ENCODE measurements around the gene ERC2.

Gene ERC2

DNA sequence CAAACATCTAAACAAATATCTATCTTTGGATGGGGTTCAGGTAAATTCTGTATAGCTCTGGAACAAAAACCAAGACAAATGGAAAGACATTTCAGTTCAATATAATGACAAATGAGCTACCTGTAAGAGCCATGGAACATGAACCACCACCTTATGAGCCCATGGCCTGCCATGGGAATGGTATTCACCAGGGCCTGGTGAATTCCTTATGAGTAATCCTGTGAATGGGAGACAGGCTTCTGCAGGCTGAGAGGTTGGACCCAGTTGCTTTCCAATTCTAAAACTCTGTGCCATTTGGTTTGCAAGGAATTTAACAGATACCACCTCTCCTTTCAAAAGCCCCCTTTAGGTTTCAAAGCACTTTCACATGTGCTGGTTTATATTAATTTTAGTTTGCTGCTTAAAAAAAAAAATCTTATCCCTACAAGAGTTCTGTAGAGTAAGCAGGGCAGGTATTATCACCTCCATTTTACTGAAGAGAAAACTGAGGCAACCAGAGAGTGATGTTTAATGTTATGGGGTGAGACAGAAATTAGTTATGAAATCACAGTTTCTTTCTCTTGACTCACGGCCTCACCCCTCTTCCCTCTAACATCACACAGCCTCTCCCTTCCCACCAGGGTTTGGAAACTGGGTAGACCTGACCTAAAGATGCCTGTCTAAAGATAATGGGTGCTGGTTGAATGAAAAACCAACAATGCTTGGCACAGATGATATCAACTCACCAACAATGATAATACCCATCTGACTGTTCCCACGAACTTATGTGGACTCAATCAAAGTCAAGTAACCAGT lies 583.6 kb downstream of the ERC2 start (continued):
- TF ChIP-seq, protein P1, sequence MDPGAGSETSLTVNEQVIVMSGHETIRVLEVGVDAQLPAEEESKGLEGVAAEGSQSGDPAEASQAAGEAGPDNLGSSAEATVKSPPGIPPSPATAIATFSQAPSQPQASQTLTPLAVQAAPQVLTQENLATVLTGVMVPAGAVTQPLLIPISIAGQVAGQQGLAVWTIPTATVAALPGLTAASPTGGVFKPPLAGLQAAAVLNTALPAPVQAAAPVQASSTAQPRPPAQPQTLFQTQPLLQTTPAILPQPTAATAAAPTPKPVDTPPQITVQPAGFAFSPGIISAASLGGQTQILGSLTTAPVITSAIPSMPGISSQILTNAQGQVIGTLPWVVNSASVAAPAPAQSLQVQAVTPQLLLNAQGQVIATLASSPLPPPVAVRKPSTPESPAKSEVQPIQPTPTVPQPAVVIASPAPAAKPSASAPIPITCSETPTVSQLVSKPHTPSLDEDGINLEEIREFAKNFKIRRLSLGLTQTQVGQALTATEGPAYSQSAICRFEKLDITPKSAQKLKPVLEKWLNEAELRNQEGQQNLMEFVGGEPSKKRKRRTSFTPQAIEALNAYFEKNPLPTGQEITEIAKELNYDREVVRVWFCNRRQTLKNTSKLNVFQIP (CRISPR knock-in tag; IDR thresholded peaks at IDR 0.05; ENCODE audit: borderline replicate concordance, low read depth) = no peak

DNA sequence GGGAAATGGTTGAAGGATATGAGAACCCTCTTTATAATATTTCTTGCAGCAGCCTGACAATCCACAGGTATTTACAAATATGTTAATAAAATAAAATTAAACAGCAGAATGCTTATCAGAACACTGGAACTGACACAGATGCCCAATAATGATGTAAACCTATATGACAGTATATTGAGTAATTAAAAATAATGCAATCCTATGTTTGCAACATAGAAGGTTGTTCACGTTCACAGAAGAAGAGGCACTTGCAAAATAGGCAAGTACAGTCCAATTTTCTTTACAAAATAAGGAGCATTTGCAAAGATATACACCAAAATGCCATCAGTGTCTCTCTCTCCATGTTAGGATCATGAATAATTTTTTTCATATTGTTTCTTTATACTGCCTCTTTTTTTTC lies 584.2 kb downstream of the ERC2 start:
- TF ChIP-seq, protein P2, sequence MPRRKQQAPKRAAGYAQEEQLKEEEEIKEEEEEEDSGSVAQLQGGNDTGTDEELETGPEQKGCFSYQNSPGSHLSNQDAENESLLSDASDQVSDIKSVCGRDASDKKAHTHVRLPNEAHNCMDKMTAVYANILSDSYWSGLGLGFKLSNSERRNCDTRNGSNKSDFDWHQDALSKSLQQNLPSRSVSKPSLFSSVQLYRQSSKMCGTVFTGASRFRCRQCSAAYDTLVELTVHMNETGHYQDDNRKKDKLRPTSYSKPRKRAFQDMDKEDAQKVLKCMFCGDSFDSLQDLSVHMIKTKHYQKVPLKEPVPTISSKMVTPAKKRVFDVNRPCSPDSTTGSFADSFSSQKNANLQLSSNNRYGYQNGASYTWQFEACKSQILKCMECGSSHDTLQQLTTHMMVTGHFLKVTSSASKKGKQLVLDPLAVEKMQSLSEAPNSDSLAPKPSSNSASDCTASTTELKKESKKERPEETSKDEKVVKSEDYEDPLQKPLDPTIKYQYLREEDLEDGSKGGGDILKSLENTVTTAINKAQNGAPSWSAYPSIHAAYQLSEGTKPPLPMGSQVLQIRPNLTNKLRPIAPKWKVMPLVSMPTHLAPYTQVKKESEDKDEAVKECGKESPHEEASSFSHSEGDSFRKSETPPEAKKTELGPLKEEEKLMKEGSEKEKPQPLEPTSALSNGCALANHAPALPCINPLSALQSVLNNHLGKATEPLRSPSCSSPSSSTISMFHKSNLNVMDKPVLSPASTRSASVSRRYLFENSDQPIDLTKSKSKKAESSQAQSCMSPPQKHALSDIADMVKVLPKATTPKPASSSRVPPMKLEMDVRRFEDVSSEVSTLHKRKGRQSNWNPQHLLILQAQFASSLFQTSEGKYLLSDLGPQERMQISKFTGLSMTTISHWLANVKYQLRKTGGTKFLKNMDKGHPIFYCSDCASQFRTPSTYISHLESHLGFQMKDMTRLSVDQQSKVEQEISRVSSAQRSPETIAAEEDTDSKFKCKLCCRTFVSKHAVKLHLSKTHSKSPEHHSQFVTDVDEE (CRISPR knock-in tag; IDR thresholded peaks at IDR 0.05) = no peak
- TF ChIP-seq ARNTL (CRISPR knock-in tag; IDR thresholded peaks at IDR 0.05; ENCODE audit: borderline replicate concordance, low read depth) (no peak), ZNF565 (CRISPR knock-in tag; conservative IDR thresholded peaks at IDR 0.05; ENCODE audit: low read depth) (no peak), TCF4 (CRISPR knock-in tag; IDR thresholded peaks at IDR 0.05; ENCODE audit: borderline replicate concordance) (no peak), ESRRG (CRISPR knock-in tag; IDR thresholded peaks at IDR 0.05) (no peak), BACH2 (CRISPR knock-in tag; IDR thresholded peaks at IDR 0.05; ENCODE audit: borderline replicate concordance) (no peak), SNAI2 (CRISPR knock-in tag; IDR thresholded peaks at IDR 0.05) (no peak), ZFP3 (CRISPR knock-in tag; IDR thresholded peaks at IDR 0.05) (no peak), RARB (CRISPR knock-in tag; IDR thresholded peaks at IDR 0.05) (no peak)
- no peak for ATAC-seq

DNA sequence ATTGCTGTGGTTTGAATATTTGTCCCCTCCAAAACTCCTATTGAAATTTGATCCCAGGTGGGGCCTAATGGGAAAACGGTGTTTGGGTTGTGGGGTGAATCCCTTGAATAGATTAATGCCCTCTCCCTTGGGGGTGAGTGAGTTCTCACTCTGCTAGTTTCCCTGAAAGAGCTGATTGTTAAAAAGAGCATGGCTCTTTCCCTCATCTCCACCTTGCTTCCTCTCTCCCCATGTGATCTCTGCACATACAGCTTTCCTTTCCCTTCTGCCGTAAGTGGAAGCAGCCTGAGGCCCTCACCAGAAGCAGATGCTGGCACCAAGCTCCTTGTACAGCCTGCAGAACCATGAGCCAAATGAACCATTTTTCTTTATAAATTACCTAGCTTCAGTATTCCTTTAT lies 586.3 kb downstream of the ERC2 start:
- no peak for TF ChIP-seq CSDC2 (CRISPR knock-in tag; IDR thresholded peaks at IDR 0.05)
- TF ChIP-seq ISL1 (CRISPR knock-in tag; IDR thresholded peaks at IDR 0.05) = no peak
- TF ChIP-seq BACH2 (CRISPR knock-in tag; IDR thresholded peaks at IDR 0.05; ENCODE audit: borderline replicate concordance) = no peak
- TF ChIP-seq, protein P3, sequence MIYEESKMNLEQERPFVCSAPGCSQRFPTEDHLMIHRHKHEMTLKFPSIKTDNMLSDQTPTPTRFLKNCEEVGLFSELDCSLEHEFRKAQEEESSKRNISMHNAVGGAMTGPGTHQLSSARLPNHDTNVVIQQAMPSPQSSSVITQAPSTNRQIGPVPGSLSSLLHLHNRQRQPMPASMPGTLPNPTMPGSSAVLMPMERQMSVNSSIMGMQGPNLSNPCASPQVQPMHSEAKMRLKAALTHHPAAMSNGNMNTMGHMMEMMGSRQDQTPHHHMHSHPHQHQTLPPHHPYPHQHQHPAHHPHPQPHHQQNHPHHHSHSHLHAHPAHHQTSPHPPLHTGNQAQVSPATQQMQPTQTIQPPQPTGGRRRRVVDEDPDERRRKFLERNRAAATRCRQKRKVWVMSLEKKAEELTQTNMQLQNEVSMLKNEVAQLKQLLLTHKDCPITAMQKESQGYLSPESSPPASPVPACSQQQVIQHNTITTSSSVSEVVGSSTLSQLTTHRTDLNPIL (CRISPR knock-in tag; IDR thresholded peaks at IDR 0.05; ENCODE audit: low read depth) = no peak
- TF ChIP-seq PPARA (CRISPR knock-in tag; IDR thresholded peaks at IDR 0.05; ENCODE audit: borderline replicate concordance) = no peak
- no peak for TF ChIP-seq TCF4 (CRISPR knock-in tag; IDR thresholded peaks at IDR 0.05; ENCODE audit: borderline replicate concordance)
- TF ChIP-seq ARNTL (CRISPR knock-in tag; IDR thresholded peaks at IDR 0.05; ENCODE audit: borderline replicate concordance, low read depth) = no peak
- TF ChIP-seq TOX (CRISPR knock-in tag; IDR thresholded peaks at IDR 0.05; ENCODE audit: borderline replicate concordance) = no peak
- no peak for TF ChIP-seq ESRRG (CRISPR knock-in tag; IDR thresholded peaks at IDR 0.05)
- ATAC-seq = no peak

DNA sequence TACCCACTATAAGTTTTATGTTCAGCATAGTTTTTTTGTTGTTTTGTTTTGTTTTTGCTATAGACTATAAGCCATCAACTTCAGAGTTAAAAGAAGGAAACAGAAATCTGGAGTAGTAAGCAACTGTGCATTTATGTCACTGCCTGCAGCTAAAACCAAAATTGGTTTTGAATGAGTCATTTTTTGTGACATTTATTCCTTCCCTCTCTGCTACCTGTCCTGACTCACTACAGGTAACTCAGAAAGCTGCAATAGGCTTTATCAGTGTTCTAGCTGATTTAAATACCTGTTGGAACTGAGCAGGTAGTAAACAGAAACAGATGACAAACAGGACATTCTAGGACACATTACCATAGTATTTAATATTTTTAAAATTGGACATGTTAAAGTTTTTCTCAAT lies 587.9 kb downstream of the ERC2 start:
- TF ChIP-seq, protein P4, sequence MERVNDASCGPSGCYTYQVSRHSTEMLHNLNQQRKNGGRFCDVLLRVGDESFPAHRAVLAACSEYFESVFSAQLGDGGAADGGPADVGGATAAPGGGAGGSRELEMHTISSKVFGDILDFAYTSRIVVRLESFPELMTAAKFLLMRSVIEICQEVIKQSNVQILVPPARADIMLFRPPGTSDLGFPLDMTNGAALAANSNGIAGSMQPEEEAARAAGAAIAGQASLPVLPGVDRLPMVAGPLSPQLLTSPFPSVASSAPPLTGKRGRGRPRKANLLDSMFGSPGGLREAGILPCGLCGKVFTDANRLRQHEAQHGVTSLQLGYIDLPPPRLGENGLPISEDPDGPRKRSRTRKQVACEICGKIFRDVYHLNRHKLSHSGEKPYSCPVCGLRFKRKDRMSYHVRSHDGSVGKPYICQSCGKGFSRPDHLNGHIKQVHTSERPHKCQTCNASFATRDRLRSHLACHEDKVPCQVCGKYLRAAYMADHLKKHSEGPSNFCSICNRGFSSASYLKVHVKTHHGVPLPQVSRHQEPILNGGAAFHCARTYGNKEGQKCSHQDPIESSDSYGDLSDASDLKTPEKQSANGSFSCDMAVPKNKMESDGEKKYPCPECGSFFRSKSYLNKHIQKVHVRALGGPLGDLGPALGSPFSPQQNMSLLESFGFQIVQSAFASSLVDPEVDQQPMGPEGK (CRISPR knock-in tag; IDR thresholded peaks at IDR 0.05; ENCODE audit: borderline replicate concordance) = no peak
- no peak for TF ChIP-seq ZFP30 (CRISPR knock-in tag; IDR thresholded peaks at IDR 0.05)
- TF ChIP-seq ZC3H10 (CRISPR knock-in tag; IDR thresholded peaks at IDR 0.05) = no peak
- no peak for TF ChIP-seq RARB (CRISPR knock-in tag; IDR thresholded peaks at IDR 0.05)
- no peak for TF ChIP-seq ZNF8 (CRISPR knock-in tag; IDR thresholded peaks at IDR 0.05)
- no peak for TF ChIP-seq ZNF565 (CRISPR knock-in tag; conservative IDR thresholded peaks at IDR 0.05; ENCODE audit: low read depth)
- no peak for TF ChIP-seq ISL1 (CRISPR knock-in tag; IDR thresholded peaks at IDR 0.05)
- TF ChIP-seq, protein P2 (CRISPR knock-in tag; IDR thresholded peaks at IDR 0.05) = no peak
- TF ChIP-seq BACH2 (CRISPR knock-in tag; IDR thresholded peaks at IDR 0.05; ENCODE audit: borderline replicate concordance) = no peak
- TF ChIP-seq TOX (CRISPR knock-in tag; IDR thresholded peaks at IDR 0.05; ENCODE audit: borderline replicate concordance) = no peak
- TF ChIP-seq PPARA (CRISPR knock-in tag; IDR thresholded peaks at IDR 0.05; ENCODE audit: borderline replicate concordance) = no peak
- TF ChIP-seq ZNF70 (CRISPR knock-in tag; IDR thresholded peaks at IDR 0.05) = no peak
- no peak for ATAC-seq

Data from SK-N-SH treated with all-trans-retinoic acid at 6 μM for 48 hours (cell line).